Osteocyte (in vitro differentiated cells): ENCODE results near the gene NIT2. TPM values are rescaled to one million over a fixed set of nuclear protein-coding genes. Genes with fewer than 3 reads are reported as not detected.

Experiments used
- DNase-seq: peaks from one replicate; pipeline ENCODE4 v3.0.0; 2021; ENCODE audit warnings: mixed read lengths; ENCODE audit not compliant: unreplicated experiment; ENCODE audit errors: extremely low spot score
- H3K27ac Mint-ChIP-seq: one replicate; pipeline ENCODE4 v1.8.0; 2021; ENCODE audit warnings: mild to moderate bottlenecking, mixed read lengths; ENCODE audit not compliant: unreplicated experiment
- H3K27me3 Mint-ChIP-seq: one replicate; pipeline ENCODE4 v1.8.0; 2021; ENCODE audit warnings: mixed read lengths; ENCODE audit not compliant: unreplicated experiment
- H3K36me3 Mint-ChIP-seq: one replicate; pipeline ENCODE4 v1.8.0; 2021; ENCODE audit warnings: mixed read lengths; ENCODE audit not compliant: unreplicated experiment
- H3K4me1 Mint-ChIP-seq: one replicate; pipeline ENCODE4 v1.8.0; 2021; ENCODE audit warnings: mixed read lengths; ENCODE audit not compliant: unreplicated experiment
- H3K4me3 Mint-ChIP-seq: one replicate; pipeline ENCODE4 v1.8.0; 2021; ENCODE audit warnings: mild to moderate bottlenecking, moderate library complexity, mixed read lengths; ENCODE audit not compliant: unreplicated experiment
- H3K9me3 Mint-ChIP-seq: one replicate; pipeline ENCODE4 v1.8.0; 2021; ENCODE audit warnings: mixed read lengths; ENCODE audit not compliant: unreplicated experiment
- CTCF ChIP-seq: fragments of 200-600 bp; sonication (generic); IDR thresholded peaks from 2 replicates; pipeline ENCODE4 v1.5.0; 2021; ENCODE audit warnings: antibody characterized with exemption, mild to moderate bottlenecking, moderate library complexity
- total RNA-seq: library from RNA; stranded (reverse); gene quantifications from 2 replicates; pipeline ENCODE4 v1.2.1, GENCODE V29; 2021

NIT2 gene
- total RNA-seq, 1 donor from 2014 or later = 46.3 TPM

GRCh38 chr3:100329800-100330489 lies 4.6 kb upstream of the NIT2 start:
- H3K9me3 Mint-ChIP-seq = peaks cover 7% of the 10 kb centered on the region
- H3K4me3 Mint-ChIP-seq = no peak overlapping the region
- no peaks in the 10 kb centered on the region for H3K27me3 Mint-ChIP-seq
- no peak for DNase-seq
- H3K36me3 Mint-ChIP-seq = peaks cover 21% of the 10 kb centered on the region
- no peak for TF ChIP-seq CTCF
- no peak overlapping the region for H3K27ac Mint-ChIP-seq
- H3K4me1 Mint-ChIP-seq = peaks cover 5% of the 10 kb centered on the region

- Mint-ChIP-seq H3K36me3 (peaks cover 20% of the 10 kb centered on the region), H3K4me3 (no peak overlapping the region), H3K9me3 (peaks cover 7% of the 10 kb centered on the region), H3K27ac (no peak overlapping the region), H3K4me1 (peaks cover 12% of the 10 kb centered on the region), H3K27me3 (no peaks in the 10 kb centered on the region)
- TF ChIP-seq CTCF = no peak
- DNase-seq = no peak
Measured at GRCh38 chr3:100330651-100331050, 3.9 kb upstream of the NIT2 start.

DNA sequence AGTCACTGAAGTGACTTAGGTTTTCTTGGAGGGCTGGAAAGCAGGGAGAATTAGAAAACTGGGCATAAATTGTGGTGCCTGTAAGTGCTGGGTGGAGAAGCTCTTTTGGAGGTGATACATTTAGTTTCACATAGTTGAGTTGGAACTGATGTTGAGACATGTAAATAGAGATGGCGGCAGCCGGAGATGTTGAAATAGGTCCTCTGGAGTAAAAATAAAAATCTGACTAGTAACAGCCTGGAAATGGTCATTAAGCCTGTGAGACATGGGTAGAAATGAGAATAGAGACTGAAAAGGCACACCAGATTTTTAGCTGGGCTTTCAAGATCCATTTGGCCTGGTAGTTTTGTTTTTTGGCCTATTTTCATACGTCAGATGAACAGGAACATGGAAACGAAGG lies 2.9 kb upstream of the NIT2 start:
- TF ChIP-seq CTCF = no peak
- Mint-ChIP-seq H3K36me3 (peaks cover 14% of the 10 kb centered on the region), H3K9me3 (peaks cover 7% of the 10 kb centered on the region), H3K4me1 (peaks cover 19% of the 10 kb centered on the region), H3K27me3 (no peaks in the 10 kb centered on the region), H3K27ac (no peak overlapping the region), H3K4me3 (no peak overlapping the region)
- DNase-seq = no peak

GRCh38 chr3:100333051-100333450 lies 1.5 kb upstream of the NIT2 start:
- Mint-ChIP-seq H3K4me3 (no peak overlapping the region), H3K9me3 (no peaks in the 10 kb centered on the region), H3K36me3 (peaks cover under 1% of the 10 kb centered on the region), H3K27ac (no peak overlapping the region), H3K4me1 (peaks cover 19% of the 10 kb centered on the region), H3K27me3 (no peaks in the 10 kb centered on the region)
- no peak for DNase-seq
- TF ChIP-seq CTCF = no peak

- peak overlapping the region; percentile 68 for H3K27ac Mint-ChIP-seq
- H3K27me3 Mint-ChIP-seq = no peaks in the 10 kb centered on the region
- H3K9me3 Mint-ChIP-seq = no peaks in the 10 kb centered on the region
- peaks cover 3% of the 10 kb centered on the region for H3K36me3 Mint-ChIP-seq
- TF ChIP-seq CTCF = no peak
- H3K4me3 Mint-ChIP-seq = peak overlapping the region; percentile 79
- H3K4me1 Mint-ChIP-seq = peaks cover 19% of the 10 kb centered on the region
- DNase-seq = no peak
Measured at GRCh38 chr3:100333970-100334487, 528 bp upstream of the NIT2 start.
